Measurements from ENCODE around the gene SLC35F3.
"Not testable (repeated sequence)": the region's sequence is repeated elsewhere in the genome, so short reads cannot be mapped to it uniquely, and the experiment has no call there.

The SLC35F3 gene

DNA sequence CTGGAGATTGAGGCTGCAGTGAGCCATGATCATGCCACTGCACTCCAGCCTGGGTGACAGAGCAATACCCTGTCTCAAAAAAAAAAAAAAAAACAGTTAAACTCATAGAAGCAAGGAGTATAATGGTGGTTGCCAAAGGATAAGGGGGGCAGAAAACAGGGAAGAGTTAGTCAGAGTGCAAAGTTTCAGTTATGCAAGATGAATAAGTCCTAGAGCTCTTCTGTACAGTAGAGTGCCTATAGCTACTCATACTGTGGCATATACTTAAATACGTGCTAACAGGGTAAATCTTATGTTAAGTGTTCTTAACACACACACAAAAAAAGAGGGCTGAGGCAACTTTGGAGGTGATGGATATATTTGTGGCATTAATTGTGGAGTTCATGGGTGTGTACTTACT, 393.2 kb downstream of the SLC35F3 start:
- no peak for DNase-seq

DNA sequence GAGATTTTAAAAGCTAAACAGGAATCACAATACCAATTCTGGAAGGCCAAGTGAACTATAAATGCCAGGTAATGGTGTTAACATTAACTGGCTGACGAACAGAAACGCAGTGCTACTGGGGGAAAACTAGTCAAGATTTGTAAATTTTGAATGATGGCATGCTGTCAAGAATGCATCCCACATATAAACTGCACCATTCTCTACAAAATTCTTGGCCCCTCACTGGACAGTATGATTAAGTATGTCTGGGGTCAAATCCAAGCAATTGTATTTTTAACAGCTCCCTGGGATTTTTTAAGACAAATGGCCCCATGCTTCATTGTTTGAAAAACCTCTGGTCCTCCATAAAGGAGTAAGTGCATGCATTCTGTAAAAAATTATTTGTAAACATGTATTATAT, 395.6 kb downstream of the SLC35F3 start:
- no peak for DNase-seq

DNA sequence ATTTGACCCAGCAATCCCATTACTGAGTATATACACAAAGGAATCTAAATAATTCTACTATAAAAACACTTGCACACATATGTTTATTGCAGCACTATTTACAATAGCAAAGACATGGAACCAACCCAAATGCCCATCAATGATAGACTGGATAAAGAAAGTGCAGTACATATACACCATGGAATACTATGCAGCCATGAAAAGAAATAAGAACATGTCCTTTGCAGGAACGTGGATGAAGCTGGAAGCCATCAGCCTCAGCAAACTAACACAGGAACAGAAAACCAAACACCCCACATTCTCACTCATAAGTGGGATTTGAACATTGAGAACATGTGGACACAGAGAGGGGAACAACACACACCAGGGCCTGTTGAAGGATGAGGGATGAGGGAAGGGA, 397.2 kb downstream of the SLC35F3 start:
- DNase-seq = not testable (repeated sequence)

DNA sequence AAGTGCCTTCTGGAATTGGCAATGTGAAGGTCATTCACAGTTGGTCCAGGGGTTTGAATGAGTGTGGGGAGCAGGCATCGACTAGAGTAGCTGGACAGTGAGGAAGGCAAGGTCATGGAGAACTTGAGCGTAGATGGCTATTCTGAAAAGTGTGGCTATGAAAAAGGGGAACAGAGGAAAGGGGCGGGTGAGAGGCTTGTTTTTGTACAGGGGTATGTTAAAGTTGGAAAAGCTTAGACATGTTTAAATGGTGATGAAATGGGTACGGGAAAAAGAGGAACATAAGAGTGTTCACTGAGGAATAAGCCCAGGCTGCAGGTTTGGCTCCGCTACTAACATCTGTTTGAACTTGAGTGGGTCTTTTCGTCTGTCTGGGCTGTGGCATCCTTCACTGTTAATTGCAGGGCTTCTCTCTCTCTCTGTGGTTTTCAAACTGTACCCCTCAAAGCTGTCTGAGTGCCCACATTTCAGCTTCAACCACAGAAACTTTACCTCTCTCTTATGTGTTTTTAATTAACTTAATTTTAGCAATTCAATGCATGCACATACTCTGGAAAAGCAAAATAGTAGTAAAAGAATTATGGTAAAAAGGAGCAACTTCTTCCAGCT, 398.0 kb downstream of the SLC35F3 start:
- DNase-seq = no peak

DNA sequence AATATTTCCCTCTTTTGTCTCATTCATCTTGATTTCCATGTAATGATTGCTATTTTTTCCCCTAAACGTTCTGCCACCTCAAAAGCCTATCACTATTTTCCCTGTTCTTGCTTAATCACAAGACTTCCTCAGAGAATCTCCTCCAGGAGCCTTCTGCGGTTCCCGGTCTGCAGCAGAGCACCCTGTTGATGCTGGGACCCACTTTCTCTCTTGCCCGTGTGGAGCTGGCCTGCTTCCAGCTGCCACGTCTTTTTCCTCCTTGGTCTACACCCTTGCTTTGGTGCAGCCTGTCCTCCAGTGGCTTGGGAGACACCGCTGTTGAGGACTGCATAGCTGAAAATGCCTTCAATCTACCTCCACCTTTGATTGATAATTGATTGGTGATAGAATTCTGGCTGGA, 398.8 kb downstream of the SLC35F3 start:
- DNase-seq = no peak

DNA sequence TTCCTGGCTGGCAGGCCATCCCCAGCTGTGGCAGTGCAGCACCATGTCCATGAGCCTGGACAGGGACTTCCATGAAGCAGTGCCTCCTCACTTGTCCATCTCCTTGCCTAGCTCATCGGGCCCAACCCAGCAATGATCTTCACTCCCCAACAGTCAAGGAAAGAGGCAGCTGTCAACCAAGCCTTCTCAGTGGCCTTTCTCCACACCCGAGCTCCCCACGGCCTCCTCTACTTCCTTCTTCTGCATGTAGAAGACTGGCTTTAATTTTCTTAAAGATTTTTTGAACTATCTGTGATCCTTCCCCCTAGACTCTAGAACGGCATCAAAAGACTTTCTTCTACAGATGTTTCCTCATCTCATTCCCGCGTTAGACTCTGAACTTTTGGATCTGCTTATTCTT, 403.2 kb downstream of the SLC35F3 start:
- no peak for DNase-seq

DNA sequence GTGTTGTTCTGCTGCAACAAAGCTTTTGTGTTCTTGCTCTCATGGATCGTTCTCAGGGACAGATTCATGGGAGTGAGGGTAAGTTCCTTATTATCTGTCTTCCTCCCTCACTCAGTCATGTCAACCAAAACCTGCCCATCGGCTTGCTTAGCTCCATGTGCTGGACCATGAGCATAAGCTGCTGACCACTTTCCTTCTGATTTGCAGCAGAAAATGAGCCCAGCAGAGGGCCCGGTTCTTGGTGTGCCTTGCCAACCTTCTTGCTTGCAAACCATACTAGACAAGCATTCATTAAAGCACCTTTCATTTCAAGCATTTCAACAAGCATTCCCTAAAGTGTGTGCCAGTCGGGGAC, 404.7 kb downstream of the SLC35F3 start:
- DNase-seq = no peak

DNA sequence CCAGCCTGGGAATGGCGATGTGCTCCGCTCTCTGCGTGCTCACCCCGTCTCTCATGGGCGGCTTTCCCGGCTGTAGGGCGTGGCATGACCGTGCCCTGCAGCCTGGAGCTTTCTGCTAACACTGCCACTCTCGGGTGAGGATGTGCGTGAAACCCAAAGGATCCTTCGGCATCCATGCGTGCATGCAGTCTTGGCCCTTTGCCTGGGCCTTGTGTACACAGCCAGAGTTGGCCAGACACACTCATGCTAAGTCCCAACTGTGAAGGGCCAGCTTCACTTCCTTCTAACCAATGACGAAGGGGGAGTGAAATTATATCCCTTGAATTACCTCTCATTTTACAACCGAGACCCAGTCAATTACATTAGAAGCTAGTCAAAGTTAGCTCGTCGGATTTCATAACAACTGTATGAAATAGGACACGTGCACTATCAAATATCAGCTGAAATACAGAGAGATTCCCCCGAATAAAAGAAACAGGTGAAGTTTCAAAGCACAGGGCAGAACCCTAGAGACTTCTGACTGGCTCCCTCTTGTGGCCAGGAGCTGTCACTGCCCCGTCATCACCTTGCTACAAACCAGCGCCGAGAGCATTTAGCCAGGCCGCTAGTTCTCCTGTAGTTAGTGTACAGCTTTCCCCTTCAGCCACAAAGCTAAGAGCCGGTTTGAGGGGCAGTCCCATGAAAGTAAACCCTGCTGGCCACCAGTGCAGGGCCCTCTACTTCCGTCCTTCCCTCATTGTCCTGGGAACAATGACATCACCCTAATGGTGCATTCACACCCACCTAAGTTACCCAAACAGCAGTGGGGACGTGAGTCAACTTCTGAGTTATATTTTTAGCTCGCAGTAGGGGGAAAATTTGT, 405.4 kb downstream of the SLC35F3 start:
- peak; percentile 72 to 89 (median 88) for DNase-seq

DNA sequence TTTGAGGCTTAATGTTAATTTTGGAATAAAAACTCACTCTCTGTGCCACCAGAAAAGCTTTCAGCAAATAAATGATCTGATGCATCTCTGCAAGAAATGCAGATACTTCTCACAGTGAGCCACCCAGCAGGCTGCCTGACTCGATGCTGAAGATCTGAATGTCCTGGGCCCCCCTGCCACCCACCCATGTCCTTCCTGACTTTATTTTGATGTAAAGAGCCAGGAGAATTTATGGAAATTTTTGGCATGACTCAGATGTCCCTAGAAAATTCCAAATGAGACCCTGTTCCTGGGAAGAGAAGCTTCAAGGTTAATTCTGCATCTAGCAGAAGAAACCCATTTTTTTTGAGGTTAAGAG, 406.0 kb downstream of the SLC35F3 start:
- no peak for DNase-seq

DNA sequence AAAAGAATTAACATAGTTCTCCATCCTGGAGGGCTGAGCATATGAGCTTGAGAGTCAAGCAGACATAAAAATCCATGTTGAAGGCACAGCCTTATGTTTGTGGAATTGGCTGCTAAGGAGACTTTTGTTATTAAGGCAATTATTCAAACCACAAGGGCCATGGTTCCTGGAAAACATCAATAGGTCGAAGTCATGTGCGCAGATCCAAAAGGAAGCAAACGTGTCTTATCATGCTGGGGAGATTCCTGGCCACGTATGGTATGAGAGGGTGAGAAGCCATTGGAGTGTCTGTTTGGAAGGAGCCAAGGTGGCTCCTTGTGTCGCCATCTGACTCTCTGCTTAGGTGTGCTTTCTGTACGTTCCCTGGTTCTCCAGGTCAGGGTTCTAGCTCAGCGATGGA, 406.9 kb downstream of the SLC35F3 start:
- DNase-seq = no peak

DNA sequence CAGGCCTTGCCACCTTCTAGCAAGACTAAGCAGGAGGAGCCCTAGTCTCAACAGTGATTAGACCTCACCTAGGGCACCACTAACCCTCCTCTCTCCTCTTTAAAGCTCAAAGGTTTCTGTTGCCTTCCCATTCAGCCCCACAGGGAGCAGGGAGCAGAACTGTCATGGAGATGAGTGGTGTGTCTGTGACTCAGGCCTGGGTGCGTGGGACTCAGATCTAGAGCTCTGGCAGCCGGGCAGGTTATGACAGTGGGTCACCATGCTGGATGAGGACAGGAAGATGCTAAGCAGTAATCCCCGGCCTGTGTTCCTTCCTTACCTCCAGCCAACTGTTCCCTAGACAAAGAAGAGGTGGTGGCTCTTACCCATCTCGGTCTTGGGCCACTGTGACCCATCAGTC, 408.7 kb downstream of the SLC35F3 start:
- no peak for DNase-seq

DNA sequence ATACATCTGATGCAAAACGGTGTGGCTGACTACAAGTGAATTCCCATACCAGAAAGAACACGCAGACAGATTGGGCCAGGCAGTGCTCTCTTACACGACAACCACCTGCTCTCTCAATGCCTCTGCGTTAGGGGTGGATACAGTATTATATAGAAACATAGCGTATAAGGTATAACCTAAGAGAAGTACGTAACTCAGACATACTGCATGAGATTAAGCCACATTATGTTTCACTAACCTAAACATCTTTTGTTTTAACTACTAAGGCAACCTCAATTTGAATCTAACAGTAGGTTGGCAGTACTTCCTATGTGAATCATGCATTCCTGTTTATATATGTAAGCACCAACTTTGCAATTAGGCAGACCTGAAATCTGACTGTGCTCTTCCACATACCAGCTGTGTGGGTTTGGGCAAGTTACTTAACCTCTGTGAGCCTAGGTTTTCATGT, 410.6 kb downstream of the SLC35F3 start:
- no peak for DNase-seq

DNA sequence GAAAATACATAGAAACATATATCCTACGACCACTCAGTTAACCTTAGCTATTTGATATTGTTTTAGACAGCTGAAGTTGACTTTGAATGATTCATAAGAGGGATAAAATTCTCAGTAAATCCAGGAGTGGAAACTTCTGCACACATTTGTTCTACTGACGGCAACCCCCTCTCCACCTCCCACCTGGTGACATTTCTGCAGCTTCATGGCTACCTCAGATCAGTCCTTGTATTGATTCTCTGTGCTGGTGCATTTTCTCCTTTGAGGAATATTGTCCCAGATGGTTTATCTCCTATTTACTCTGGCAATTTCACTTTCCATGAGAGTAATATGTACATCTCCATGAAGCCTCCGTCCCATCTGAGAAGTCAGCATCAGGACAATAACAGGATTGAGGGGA, 411.1 kb downstream of the SLC35F3 start:
- DNase-seq = no peak

DNA sequence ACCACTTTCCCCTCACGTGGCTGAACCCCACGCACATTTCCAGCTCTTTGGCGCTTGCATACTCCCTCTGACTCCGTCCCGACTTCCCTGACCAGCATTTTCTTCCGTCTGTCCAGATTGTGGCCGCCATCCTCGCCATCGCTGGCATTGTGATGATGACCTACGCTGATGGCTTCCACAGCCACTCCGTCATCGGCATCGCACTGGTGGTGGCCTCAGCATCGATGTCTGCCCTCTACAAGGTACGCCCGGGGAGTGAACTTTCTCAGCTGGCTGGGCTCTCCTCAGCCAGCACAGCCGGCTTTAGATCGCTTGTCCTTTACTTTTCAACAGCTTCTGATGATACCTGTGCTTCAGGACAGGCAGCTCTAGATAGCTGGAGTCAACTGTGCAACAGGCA, 412.0 kb downstream of the SLC35F3 start:
- DNase-seq = no peak

DNA sequence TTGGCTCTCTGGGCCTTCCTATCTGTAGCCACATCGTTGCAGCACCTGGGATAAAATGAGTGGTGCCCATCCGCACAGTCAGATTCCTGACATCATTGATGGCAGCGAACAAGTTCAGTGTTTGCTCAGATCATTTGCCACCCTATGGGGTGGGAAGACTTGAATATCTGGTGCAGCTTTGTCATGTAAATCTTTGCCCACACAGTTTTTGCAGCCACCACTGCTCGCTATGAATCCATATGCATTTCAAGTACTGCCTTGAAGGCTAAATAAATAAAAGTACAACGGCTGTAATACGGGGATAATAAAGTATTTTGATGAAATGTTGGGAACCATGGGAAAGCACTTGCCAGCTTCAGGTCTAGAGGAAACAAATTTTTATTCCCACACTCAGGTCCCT, 412.5 kb downstream of the SLC35F3 start:
- peak in 2 of 3 experiments; percentile 66 to 90 for DNase-seq

DNA sequence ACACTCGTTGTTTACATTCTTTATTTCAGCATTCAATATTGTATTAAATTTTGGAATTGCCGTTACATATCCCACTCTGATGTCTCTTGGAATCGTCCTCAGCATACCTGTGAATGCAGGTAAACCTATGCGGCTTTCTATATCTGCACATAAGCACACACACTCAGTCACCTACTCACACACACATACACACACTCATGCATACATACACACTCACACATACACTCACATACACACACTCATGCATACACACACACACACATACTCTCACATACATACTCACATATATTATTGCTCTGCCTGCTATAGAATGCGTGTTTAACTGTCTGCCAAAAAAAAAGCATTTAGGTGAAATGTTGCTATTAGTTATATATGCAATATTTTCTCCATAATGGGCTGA, 415.6 kb downstream of the SLC35F3 start:
- DNase-seq = no peak

DNA sequence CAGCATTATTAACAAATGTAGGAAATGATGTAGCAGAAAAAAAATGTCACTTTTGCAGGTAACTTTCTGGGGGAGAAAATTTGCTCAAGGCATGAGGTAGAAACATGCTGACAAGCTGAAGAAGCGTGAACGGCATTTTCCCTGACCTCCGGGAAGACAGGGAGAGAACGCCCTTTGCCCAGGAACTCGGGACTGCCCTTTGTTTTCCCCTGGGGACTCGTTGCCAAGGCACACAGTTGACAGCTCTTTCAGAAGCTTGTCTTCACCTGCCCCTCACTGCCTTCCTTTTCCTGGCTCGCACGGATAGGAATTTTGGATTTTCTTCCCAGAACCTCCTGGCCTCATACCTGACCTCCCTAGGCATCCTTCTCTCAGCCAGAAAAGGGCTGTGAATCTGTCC, 416.1 kb downstream of the SLC35F3 start:
- no peak for DNase-seq

DNA sequence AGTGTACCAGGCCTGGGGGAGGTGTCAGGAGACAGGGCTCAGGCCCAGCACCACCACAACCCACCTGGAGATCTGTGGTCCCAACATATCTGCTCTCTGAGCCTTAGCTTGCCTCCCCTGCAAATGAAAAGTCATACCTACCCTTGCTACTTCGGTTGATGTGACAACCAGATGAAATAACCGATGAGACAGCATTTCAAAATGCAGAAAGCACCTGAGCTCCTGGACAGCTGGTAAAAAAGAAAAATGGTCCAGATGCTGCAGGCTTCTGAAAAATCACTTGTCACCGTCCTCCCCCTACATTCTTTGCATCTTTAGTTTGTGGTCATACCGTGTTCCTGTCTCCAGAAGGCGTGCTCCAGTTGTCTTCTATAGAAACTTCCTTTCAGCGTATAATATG, 416.8 kb downstream of the SLC35F3 start:
- no peak for DNase-seq

DNA sequence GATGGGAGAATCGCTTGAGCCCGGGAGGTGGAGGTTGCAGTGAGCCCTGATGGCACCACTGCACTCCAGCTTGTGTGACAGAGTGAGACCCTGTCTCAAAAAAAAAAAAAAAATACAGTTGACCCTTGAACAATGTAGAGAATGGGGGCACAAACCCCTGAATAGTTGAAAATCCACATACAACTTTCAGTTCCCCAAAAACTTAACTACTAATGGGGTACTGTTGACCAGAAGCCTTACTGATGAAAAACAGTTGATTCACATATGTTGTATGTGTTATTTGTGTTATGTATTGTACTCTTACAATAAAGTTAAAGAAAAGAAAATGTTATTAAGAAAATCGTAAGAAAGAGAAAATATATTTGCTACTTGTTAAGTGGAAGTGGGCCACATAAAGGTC, 417.6 kb downstream of the SLC35F3 start:
- DNase-seq = no peak

DNA sequence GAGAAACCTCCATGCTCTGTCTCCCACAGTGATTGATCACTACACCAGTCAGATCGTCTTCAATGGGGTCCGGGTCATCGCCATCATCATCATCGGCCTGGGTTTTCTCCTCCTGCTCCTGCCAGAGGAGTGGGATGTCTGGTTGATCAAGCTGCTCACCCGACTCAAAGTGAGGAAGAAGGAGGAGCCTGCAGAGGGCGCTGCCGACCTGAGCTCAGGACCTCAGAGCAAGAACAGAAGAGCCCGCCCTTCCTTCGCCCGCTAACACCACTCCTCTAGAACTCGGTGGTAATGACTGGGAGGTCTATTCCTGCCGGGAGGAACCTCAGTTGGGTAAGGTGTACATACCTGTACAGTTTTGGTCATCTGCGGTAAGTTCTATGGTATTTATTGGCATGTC, 418.5 kb downstream of the SLC35F3 start:
- peak in 1 of 3 experiments; percentile 9 for DNase-seq

DNA sequence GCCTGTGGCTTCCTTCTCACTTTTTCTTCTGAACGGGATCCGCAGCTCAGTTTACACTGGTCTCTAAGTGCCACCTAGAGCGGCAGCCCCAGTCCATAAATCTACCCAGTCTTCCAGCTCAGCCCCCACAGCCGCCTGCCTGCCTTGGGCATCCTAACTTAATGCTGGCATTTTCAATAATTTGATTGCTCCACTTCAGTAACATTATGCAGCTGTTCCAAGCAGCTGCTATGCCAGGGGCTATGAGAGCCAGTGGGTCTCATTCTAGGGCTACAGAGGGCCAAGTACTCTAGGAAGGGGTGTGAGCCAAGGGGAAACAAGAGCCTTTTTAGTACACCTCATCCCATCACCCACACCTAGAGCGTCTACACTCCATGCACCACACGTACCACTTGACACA, 420.3 kb downstream of the SLC35F3 start:
- peak in 1 of 3 experiments; percentile 49 for DNase-seq

DNA sequence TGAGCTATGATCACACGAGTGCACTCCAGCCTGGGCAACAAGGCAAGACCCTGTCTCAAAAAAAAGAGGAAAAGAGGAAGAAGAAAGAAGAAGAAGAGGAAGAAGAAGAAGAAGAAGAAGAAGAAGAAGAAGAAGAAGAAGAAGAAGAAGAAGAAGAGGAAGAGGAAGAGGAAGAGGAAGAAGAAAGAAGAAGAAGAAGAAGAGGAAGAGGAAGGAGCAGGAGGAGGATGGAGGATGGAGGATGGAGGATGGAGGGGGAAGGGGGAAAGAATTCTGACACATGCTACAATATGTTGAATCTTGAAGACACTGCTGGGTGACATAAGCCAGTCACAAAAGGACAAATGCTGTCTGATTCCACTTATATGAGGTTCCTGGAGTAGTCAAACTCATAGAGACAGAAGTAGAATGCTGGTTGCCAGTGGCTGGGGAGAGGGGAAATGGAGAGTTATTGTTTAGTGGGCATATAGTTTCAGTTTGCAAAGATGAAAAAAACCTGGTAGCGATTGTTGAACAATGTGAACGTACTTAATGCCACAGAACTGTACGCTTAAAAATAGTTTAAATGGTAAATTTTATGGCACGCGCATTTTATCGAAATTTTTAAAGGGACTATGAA, 421.5 kb downstream of the SLC35F3 start:
- no peak for DNase-seq

DNA sequence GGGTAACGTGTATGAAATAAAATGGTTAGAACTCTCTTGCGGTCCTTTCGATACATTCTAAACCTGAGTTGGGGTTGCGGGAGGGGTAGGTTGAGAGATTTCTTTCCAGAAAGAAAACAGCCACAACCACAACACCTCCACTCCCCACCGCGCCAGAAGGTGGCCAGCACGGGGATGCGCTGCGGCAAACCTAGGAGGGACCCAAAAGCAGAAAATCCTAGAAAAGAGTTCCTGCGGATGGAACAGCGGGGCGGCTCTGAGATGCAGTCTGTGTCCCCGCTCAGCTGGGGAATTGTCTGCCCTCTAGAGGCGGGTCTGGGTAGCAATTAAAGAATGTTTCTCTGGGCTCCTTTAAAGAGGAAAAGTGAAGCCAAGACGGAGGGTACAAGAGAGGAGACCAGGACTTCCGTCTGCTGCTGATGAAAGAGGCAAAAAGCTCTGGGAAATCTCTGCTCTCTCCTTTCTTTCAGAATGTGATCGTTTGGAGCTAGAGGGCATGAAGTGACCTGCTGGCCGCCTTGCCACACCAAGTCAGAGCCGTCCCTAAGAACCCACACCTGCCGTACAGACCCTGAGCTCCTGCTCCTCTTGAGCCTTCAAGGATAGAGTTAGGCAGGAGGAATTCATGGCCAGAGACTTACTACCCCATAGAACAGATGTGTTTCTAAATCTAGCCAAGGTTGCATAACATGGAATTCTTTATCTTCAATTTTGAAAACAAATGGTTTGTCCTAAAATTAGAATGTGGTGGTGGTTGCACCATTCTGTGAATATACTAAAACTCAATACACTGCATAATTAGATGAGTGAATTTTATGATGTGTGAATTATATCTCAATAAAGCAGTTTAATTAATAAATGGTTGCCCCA, 422.3 kb downstream of the SLC35F3 start:
- peak; percentile 29 to 57 (median 44) for DNase-seq
